GM19328 (cell line): ENCODE results near the gene GDI1.

Experiments used
- ATAC-seq: cut with Tn5 transposase; IDR thresholded peaks from one replicate; pipeline ENCODE4 v1.9.1; 2021; ENCODE audit warnings: mild to moderate bottlenecking, moderate library complexity; ENCODE audit not compliant: unreplicated experiment

The GDI1 gene

DNA sequence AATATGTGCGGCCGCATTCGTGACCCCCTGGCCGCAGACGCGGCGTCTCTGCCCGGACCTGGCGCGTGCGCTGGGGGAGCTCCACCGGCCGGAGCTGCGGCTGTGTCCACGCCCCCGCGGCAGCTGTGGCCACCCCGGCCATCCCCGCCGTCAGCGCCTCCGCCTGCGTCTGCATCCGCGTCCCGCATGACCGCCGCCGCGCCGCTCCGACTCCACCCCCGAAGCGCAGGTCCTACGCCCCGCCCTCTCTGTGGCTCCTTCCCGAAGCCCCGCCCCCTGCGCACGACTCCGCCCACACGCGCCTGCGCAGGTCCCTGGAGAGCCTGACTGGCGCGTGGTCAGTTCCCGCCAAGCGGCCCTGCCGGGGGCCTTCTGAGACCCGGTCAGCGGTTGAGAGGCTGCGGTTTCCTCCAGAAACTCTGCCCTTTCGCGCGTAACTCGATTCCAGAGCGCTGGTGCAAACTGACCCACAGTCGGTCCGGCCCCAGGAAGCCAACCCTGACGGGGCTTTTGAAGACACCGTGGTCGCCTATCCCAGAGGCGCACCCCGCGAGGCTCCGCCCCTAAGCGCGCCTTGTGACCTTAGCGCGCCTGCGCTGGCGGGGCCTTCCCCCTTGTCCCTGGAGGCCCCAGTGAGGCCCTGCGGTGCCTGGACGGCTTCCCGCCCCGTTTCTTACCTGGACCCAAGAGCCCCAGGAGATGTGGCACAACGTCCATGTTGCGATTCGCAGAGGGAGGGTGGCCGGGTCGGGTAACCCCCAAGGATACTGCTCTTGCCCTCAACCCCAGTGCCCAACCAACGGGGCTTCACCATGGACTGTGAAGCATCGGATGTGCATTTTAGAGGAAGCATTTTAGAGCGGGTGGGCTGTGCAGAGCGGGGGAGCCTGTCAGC, 42.0 kb downstream of the GDI1 start, which contains the start of gene LAGE3:
LAGE3 (minus strand) TSS at position 554 of the 895 bp plus-strand sequence; CDS start at position 188, 366 bp downstream.
- ATAC-seq: peak; percentile 79

DNA sequence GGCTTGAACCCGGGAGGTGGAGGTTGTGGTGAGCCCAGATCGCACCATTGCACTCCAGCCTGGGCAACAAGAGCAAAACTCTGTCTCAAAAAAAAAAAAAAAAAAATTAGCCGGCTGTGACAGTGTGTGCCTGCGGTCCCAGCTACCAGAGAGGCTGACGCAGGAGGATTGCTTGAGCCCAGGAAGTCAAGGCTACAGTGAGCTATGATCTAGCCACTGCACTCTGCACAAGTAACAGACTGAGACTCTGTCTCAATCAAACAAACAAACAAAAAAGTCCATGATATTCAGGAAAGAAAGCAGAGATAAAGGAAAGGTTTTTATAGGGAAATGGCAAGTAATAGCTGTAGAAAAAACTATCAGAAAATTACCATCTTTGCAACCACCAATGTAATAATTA, 44.2 kb downstream of the GDI1 start:
- no peak for ATAC-seq

DNA sequence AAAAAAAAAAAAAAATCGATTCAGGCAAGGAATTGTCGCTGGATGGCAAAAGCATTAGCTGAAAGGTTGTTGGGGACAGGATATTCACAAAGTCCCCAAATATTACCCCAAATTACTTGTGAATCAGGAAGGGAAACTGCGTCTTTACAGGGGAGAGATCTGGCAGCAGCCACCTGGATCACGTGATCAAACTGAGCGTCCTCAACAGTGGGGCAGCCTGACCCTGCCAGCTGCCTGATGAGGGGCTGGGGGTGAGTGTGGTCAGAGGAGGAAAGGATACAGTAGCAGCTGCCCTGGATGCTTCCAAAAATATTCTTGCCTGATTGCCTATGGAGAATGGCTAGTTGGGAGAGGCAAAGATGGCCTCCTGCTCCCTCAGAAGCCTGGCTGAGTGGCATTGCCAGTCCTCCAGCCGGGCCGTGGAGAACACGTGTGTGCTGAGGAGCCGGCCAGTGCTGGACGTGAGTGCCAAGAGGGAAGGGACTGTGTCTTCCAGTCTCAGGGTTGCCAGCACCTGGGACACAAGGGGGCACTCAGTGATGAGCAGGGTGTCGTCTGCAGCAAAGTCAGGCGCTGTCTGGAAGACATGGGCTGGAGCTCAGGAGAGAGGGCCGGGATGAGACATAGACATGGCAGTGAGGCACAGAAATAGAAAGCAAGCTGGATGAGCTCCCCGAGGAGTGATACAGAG, 45.1 kb downstream of the GDI1 start:
- ATAC-seq: no peak

- no peak for ATAC-seq
Measured at GRCh38 chrX:154482786-154483185, 45.8 kb downstream of the GDI1 start.

DNA sequence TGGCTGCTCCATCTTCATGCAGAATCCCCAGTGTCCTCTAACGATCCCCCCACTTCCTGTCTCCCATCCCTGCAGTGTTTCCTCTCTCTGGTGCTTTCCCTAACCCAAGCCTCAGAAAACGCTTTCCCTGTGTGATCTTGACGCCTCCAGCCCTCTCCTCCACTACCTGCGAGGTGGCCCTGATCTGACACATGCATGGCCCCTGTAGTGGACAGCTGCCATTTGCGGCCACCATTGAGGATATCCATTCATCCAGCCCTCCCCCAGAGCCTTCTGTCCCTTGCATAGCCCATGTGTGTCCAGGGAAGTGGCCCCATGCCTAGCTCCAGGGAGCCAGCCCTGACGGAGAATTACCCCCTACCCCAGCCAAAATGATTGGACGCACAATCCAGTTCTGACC, 46.4 kb downstream of the GDI1 start:
- no peak for ATAC-seq

GRCh38 chrX:154484255-154485149, 47.5 kb downstream of the GDI1 start:
- ATAC-seq: no peak

DNA sequence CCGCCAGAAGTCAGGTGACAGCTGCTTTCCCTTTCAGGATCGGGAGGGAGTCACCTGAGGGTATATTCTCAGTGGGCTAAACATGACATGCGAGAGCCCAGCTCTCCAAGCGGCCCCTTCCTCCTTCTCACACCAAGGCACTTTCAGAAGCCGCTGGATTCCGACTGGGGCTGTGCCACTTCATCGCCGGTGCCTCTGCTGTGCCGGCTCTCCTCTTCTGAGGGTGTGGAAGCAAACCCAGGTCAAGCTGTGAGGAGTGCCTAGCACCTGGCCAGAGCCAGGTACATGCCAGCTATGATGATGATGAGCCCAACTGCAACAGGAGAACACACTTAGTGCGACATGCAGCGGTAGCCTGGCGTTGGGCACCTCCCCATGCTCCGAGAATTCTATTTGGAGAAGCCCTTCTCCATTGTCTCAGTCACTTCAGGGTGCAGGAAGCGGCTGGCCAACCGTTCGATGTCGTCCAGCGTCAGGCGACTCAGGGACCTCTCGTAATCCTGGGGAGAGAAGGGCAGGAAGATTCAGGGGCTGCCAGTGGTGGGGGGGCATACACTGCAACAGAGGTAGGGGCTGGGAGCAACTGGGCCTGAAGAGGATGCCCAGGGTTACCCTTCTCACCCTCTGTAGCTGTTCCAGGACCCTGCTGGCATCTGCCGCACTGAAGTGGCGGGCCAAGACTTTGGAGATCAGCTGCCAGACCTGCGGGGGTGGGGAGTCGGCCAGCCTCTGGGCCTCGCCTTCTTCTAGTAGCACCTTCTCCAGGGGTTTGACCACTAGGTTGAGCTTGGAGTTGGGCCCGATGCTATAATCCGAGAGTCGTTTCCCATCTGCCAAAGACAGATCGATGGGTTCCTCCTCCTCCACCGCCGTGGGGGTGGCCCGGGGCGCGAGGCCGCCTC, 48.4 kb downstream of the GDI1 start:
- ATAC-seq: no peak

GRCh38 chrX:154486052-154486395, 49.1 kb downstream of the GDI1 start:
- no peak for ATAC-seq

- no peak for ATAC-seq
Measured at GRCh38 chrX:154486396-154487207, 49.6 kb downstream of the GDI1 start, which contains the start of gene UBL4A. UBL4A (minus strand) TSS chrX:154486615; CDS start chrX:154486584, 31 bp downstream.

GRCh38 chrX:154487518-154488290, 50.8 kb downstream of the GDI1 start:
- no peak for ATAC-seq

DNA sequence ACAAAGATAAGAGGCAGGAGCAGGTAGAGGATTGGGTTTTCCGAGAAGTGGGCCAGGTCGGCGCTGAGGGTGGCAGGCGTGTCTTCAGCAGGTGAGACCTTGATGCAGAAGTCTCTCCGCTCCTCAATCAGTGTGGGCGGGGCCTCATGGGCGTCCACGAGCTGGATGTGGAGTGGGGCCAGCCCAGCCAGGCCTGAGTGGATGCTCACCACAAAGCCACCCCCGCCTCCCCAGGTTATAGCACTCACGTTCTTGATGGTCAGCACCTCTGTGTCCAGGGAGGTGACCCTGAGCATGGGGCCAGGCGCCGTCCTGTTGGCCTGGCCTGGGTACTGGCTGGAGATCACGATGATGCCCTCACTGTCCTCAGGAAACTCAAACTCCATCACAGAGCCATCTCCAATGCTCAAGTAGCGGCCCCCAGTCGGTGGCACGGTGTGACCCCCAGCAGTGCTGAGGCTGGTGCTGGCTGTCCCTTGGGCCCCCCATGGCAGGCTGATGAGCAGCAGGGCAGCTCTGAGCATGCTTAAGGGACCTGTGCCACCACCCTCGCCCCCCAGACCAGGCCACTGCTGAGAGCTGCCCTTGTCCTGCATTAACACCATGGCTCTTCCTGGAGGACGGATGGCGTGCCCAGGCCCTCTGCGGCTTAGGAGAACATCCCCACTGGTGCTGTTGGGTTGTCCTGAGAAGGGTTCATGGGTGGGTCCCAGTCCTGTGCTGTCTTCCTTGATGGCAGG, 51.6 kb downstream of the GDI1 start:
- no peak for ATAC-seq

- no peak for ATAC-seq
Measured at GRCh38 chrX:154489182-154489581, 52.2 kb downstream of the GDI1 start.

DNA sequence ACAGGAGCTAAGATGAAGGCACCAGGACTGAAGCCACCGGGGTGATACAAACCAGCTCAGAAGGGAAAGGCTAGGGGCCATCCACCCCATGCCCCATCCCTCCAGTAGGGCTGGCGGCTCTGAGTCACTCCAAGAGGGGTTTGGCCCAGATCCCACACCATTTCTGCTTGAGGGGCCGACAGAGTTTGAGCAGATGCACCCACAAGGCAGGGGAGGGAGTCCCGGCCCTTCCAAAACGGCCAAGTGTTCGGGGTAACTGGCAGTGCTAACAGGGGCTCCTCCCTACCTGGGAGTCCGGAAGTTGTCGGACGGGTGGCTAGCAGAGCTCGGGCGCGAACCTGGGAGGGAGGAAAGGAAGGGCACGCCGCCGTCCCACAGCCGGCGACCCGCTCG, 53.1 kb downstream of the GDI1 start:
- peak; percentile 17 for ATAC-seq

GRCh38 chrX:154490414-154491083, 53.6 kb downstream of the GDI1 start, which contains the start of gene SLC10A3:
SLC10A3 (minus strand) TSS chrX:154490629; CDS start chrX:154488940, 1,689 bp downstream.
- ATAC-seq: peak; percentile 81
